C1 segment of cervical spinal cord (tissue), 14 donors: ENCODE measurements around the gene SERPINB11.
"Not testable (repeated sequence)": the region's sequence is repeated elsewhere in the genome, so short reads cannot be mapped to it uniquely, and the experiment has no call there.

Experiments
- DNase-seq, 14 donors: peaks; one replicate each; lab custom pipeline; 2025; lab: John Stamatoyannopoulos, UW

SERPINB11 gene

GRCh38 chr18:63730773-63731172 lies 28.0 kb downstream of the SERPINB11 start:
- no peak for DNase-seq

- no peak for DNase-seq
Measured at GRCh38 chr18:63731215-63731614, 28.5 kb downstream of the SERPINB11 start.

GRCh38 chr18:63736876-63737275 lies 34.1 kb downstream of the SERPINB11 start:
- DNase-seq, result no peak

GRCh38 chr18:63741769-63742168 lies 39.0 kb downstream of the SERPINB11 start:
- no peak for DNase-seq

GRCh38 chr18:63747006-63747405 lies 44.2 kb downstream of the SERPINB11 start:
- no peak for DNase-seq

- DNase-seq, result no peak
Measured at GRCh38 chr18:63749489-63749888, 46.7 kb downstream of the SERPINB11 start.

GRCh38 chr18:63752636-63753035 lies 49.9 kb downstream of the SERPINB11 start:
- DNase-seq, result no peak

- DNase-seq, result no peak
Measured at GRCh38 chr18:63753676-63754075, 50.9 kb downstream of the SERPINB11 start.

- DNase-seq, result no peak
Measured at GRCh38 chr18:63757541-63757940, 54.8 kb downstream of the SERPINB11 start.

GRCh38 chr18:63758615-63759240 lies 56.0 kb downstream of the SERPINB11 start:
- DNase-seq, result no peak

- not testable (repeated sequence) for DNase-seq
Measured at GRCh38 chr18:63759786-63760185, 57.0 kb downstream of the SERPINB11 start.

- no peak for DNase-seq
Measured at GRCh38 chr18:63762518-63762917, 59.8 kb downstream of the SERPINB11 start.

GRCh38 chr18:63763831-63764600 lies 61.3 kb downstream of the SERPINB11 start:
- no peak for DNase-seq

- no peak for DNase-seq
Measured at GRCh38 chr18:63765837-63766236, 63.1 kb downstream of the SERPINB11 start.
